H9 (cell line): Measurements from ENCODE around the gene HBS1L. TPM values are rescaled to one million over a fixed set of nuclear protein-coding genes. Genes with fewer than 3 reads are reported as not detected.

Source experiments
- DNase-seq: peaks from one replicate; pipeline ENCODE4 v3.0.0-alpha.2; 2017
- H2AFZ ChIP-seq: one replicate; pipeline ENCODE4 v1.6.1; 2013; ENCODE audit warnings: mild to moderate bottlenecking, low read length, control low read depth, moderate library complexity
- H2AK5ac ChIP-seq: 2 replicates; pipeline ENCODE4 v1.6.1; 2013; ENCODE audit warnings: low read length, control low read depth, mixed read lengths; ENCODE audit not compliant: insufficient read length
- H2BK120ac ChIP-seq: one replicate; pipeline ENCODE4 v1.6.1; 2013; ENCODE audit warnings: low read depth, mild to moderate bottlenecking, low read length, control low read depth, inconsistent platforms; ENCODE audit not compliant: poor library complexity, severe bottlenecking
- H2BK12ac ChIP-seq: 2 replicates; pipeline ENCODE4 v1.6.1; 2013; ENCODE audit warnings: low read length, control low read depth, mixed read lengths, low read depth; ENCODE audit not compliant: insufficient read length
- H2BK15ac ChIP-seq: 2 replicates; pipeline ENCODE4 v1.6.1; 2013; ENCODE audit warnings: low read depth, low read length, control low read depth
- H2BK20ac ChIP-seq: one replicate; pipeline ENCODE4 v1.6.1; 2013; ENCODE audit warnings: low read depth, mild to moderate bottlenecking, low read length, control low read depth, inconsistent platforms; ENCODE audit not compliant: poor library complexity, severe bottlenecking
- H2BK5ac ChIP-seq: 2 replicates; pipeline ENCODE4 v1.6.1; 2013; ENCODE audit warnings: low read length, control low read depth, mixed read lengths; ENCODE audit not compliant: insufficient read length
- H3K14ac ChIP-seq: 2 replicates; pipeline ENCODE4 v1.6.1; 2013; ENCODE audit warnings: low read length, control low read depth; ENCODE audit not compliant: insufficient read depth
- H3K18ac ChIP-seq: 2 replicates; pipeline ENCODE4 v1.6.1; 2013; ENCODE audit warnings: low read depth, mild to moderate bottlenecking, mixed read lengths, low read length, control low read depth; ENCODE audit not compliant: insufficient read length
- H3K23ac ChIP-seq: 2 replicates; pipeline ENCODE4 v1.6.1; 2013; ENCODE audit warnings: low read length, control low read depth, mixed read lengths, low read depth; ENCODE audit not compliant: insufficient read length
- H3K23me2 ChIP-seq: 2 replicates; pipeline ENCODE4 v1.6.1; 2013; ENCODE audit warnings: low read depth, mild to moderate bottlenecking, mixed read lengths, low read length, control low read depth; ENCODE audit not compliant: insufficient read length, poor library complexity, severe bottlenecking
- H3K27ac ChIP-seq: 2 replicates; pipeline ENCODE4 v1.5.1; 2013; ENCODE audit warnings: low read length, control low read depth, mixed read lengths, low read depth; ENCODE audit not compliant: insufficient read length
- H3K27me3 ChIP-seq: 2 replicates; pipeline ENCODE4 v1.6.1; 2013; ENCODE audit warnings: low read length, control low read depth, inconsistent platforms; ENCODE audit not compliant: insufficient read depth
- H3K4ac ChIP-seq: 2 replicates; pipeline ENCODE4 v1.6.1; 2013; ENCODE audit warnings: low read depth, mild to moderate bottlenecking, control low read depth, inconsistent platforms, low read length, moderate library complexity
- H3K4me1 ChIP-seq: 2 replicates; pipeline ENCODE4 v1.6.1; 2013; ENCODE audit warnings: low read length, control low read depth, inconsistent platforms; ENCODE audit not compliant: insufficient read depth
- H3K4me2 ChIP-seq: 2 replicates; pipeline ENCODE4 v1.6.1; 2013; ENCODE audit warnings: low read length, control low read depth, mixed read lengths; ENCODE audit not compliant: insufficient read length, insufficient read depth
- H3K56ac ChIP-seq: 2 replicates; pipeline ENCODE4 v1.6.1; 2013; ENCODE audit warnings: low read depth, mild to moderate bottlenecking, mixed read lengths, low read length, control low read depth; ENCODE audit not compliant: insufficient read length
- H3K79me1 ChIP-seq: 2 replicates; pipeline ENCODE4 v1.6.1; 2013; ENCODE audit warnings: low read depth, mild to moderate bottlenecking, moderate library complexity, low read length, control low read depth, inconsistent platforms; ENCODE audit not compliant: insufficient read depth, poor library complexity, severe bottlenecking
- H3K79me2 ChIP-seq: 2 replicates; pipeline ENCODE4 v1.6.1; 2013; ENCODE audit warnings: low read length, control low read depth, inconsistent platforms; ENCODE audit not compliant: insufficient read depth
- H3K9ac ChIP-seq: 2 replicates; pipeline ENCODE4 v1.6.1; 2013; ENCODE audit warnings: low read length, control low read depth, mixed read lengths; ENCODE audit not compliant: insufficient read length; ENCODE audit errors: extremely low read depth
- H3K9me3 ChIP-seq: one replicate; pipeline ENCODE4 v1.6.1; 2013; ENCODE audit warnings: low read depth, low read length, inconsistent platforms; ENCODE audit not compliant: control insufficient read depth
- H3T11ph ChIP-seq: one replicate; pipeline ENCODE4 v1.6.1; 2013; ENCODE audit warnings: mild to moderate bottlenecking, low read length, control low read depth, inconsistent platforms
- H4K20me1 ChIP-seq: one replicate; pipeline ENCODE4 v1.6.1; 2013; ENCODE audit not compliant: control insufficient read depth, insufficient read length, insufficient read depth
- H4K5ac ChIP-seq: 2 replicates; pipeline ENCODE4 v1.6.1; 2013; ENCODE audit warnings: low read depth, mild to moderate bottlenecking, mixed read lengths, low read length, control low read depth; ENCODE audit not compliant: insufficient read length
- H4K8ac ChIP-seq: replicated peaks from 2 replicates; pipeline ENCODE4 v1.6.1; 2013; ENCODE audit warnings: low read length, control low read depth, mixed read lengths, low read depth; ENCODE audit not compliant: insufficient read length
- H4K91ac ChIP-seq: 2 replicates; pipeline ENCODE4 v1.6.1; 2013; ENCODE audit warnings: low read depth, mild to moderate bottlenecking, moderate library complexity, mixed read lengths, low read length, control low read depth; ENCODE audit not compliant: insufficient read length
- H3K27ac Mint-ChIP-seq, 3 experiments: 2 replicates in 2 of 3; 3 replicates in 1 of 3; pipeline ENCODE4 v1.8.0; 2020 to 2021; ENCODE audit warnings: mixed read lengths in 3 of 3, mild to moderate bottlenecking in 1 of 3, moderate library complexity in 1 of 3
- H3K27me3 Mint-ChIP-seq: 2 replicates; pipeline ENCODE4 v1.8.0; 2021; ENCODE audit warnings: low read depth, mild to moderate bottlenecking, moderate library complexity, mixed read lengths
- H3K36me3 Mint-ChIP-seq, 3 experiments: 2 replicates in 2 of 3; 3 replicates in 1 of 3; pipeline ENCODE4 v1.8.0; 2020 to 2021; ENCODE audit warnings: low read depth in 3 of 3, mixed read lengths in 3 of 3; ENCODE audit not compliant: insufficient read depth in 1 of 3
- H3K4me1 Mint-ChIP-seq, 2 experiments: 2 replicates each; pipeline ENCODE4 v1.8.0; 2020; ENCODE audit warnings: mixed read lengths in 2 of 2
- H3K4me3 Mint-ChIP-seq, 2 experiments: 2 replicates in 1 of 2; 3 replicates in 1 of 2; pipeline ENCODE4 v1.8.0; 2020 to 2021; ENCODE audit warnings: mild to moderate bottlenecking in 2 of 2, mixed read lengths in 2 of 2, moderate library complexity in 1 of 2
- H3K9me3 Mint-ChIP-seq, 2 experiments: 2 replicates in 1 of 2; 3 replicates in 1 of 2; pipeline ENCODE4 v1.8.0; 2020; ENCODE audit warnings: mild to moderate bottlenecking in 2 of 2, mixed read lengths in 2 of 2, moderate library complexity in 1 of 2
- CTCF ChIP-seq: fragments of 200-600 bp; sonication (generic); conservative IDR thresholded peaks from 3 replicates; pipeline ENCODE4 v1.8.0; 2021; ENCODE audit warnings: antibody characterized with exemption, mild to moderate bottlenecking
- WGBS: extraction: QIAGEN DNeasy Blood & Tissue Kit; methylation state at CpG from one replicate; pipeline ENCODE4 v1.1.7; 2013; ENCODE audit warnings: missing lambda C conversion rate, low lambda C conversion rate, mixed read lengths; ENCODE audit not compliant: insufficient read length; ENCODE audit errors: extremely low coverage; 5-methylcytosine and 5-hydroxymethylcytosine counted together
- total RNA-seq: library from RNA; stranded (reverse); gene quantifications from 2 replicates; pipeline ENCODE4 v1.2.1, GENCODE V29; 2021

HBS1L gene
- total RNA-seq, 1 experiment from 2014 or later, result 110 TPM

GRCh38 chr6:135090819-135091218 lies 36.2 kb upstream of the HBS1L start:
- Histone ChIP-seq H3K27ac (no peak overlapping the region), H2BK120ac (no peak overlapping the region), H3K9ac (no peak overlapping the region), H3T11ph (no peak overlapping the region), H4K8ac (no peak overlapping the region), H3K23me2 (no peaks in the 10 kb centered on the region), H3K4me2 (no peak overlapping the region), H3K9me3 (no peaks in the 10 kb centered on the region), H3K23ac (no peak overlapping the region), H2BK15ac (no peak overlapping the region), H2AK5ac (no peak overlapping the region), H2AFZ (no peak overlapping the region), H4K91ac (no peak overlapping the region), H3K18ac (no peak overlapping the region), H3K14ac (no peak overlapping the region), H3K27me3 (no peaks in the 10 kb centered on the region), H2BK5ac (no peak overlapping the region), H2BK12ac (no peak overlapping the region), H3K4me1 (no peaks in the 10 kb centered on the region), H3K79me2 (no peaks in the 10 kb centered on the region), H3K4ac (no peak overlapping the region), H4K5ac (no peak overlapping the region), H3K56ac (no peak overlapping the region), H4K20me1 (no peaks in the 10 kb centered on the region), H3K79me1 (no peaks in the 10 kb centered on the region), H2BK20ac (no peak overlapping the region)
- no peak overlapping the region for H3K4me3 Mint-ChIP-seq
- H3K27ac Mint-ChIP-seq, result no peak overlapping the region
- no peaks in the 10 kb centered on the region for H3K36me3 Mint-ChIP-seq
- no CpG with 5 or more reads among the region's 2 CpGs for WGBS
- peaks cover 0 to 8% of the 10 kb centered on the region in 2 experiments; a peak in 1 of 4 replicates for H3K4me1 Mint-ChIP-seq
- no peaks in the 10 kb centered on the region for H3K9me3 Mint-ChIP-seq
- TF ChIP-seq CTCF, result no peak
- no peak for DNase-seq
- no peaks in the 10 kb centered on the region for H3K27me3 Mint-ChIP-seq
